ENCODE results near the gene NMT1. TPM values are rescaled to one million over a fixed set of nuclear protein-coding genes. Genes with fewer than 3 reads are reported as not detected.
A peak's percentile ranks its signal among the peaks of the same experiment; 100 is the strongest.
"Not testable (repeated sequence)": the region's sequence is repeated elsewhere in the genome, so short reads cannot be mapped to it uniquely, and the experiment has no call there.

NMT1 gene
- total RNA-seq, 1 donor from 2014 or later: 85.8 TPM

DNA sequence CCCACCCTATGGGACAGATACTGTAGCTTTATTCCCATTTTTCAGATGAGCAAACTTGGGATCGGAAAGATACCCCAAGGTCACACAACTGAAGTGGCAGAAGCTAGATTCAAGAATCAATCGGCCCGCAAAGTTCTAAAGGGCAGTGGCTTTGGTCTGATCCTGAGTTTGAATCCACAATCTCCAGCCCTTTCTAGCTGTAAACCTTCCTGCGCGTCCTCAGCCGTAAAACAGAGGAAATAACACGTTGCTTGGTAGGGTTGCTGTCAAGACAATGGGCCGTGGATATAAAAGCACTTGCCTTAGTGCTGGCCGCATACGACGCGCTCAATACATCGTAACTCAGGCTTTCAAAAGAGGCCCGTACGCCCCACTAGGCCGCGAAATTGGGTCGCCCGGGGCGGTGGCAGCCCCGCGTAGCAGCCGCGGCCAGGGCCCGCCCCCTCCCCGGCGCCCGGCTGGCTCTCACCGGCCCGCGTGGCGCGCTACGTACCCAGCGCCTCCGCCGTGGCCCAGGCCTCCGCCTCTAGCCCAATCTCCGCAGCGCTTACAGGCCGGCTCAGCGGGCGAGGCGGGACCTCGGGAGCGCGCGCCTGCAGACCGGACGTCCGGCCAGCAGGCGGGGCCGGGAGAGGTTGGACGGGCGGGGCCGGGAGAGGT, 9.9 kb upstream of the NMT1 start, which contains the start of gene DCAKD:
Gene DCAKD, minus strand, starts transcription at position 573 of the 660 bp plus-strand sequence. CDS start 16,747 bp downstream, outside the sequence.
- peak; percentile 93 for DNase-seq (ENCODE audit: low spot score)
- H3K36me3 Mint-ChIP-seq (ENCODE audit: low read depth, unreplicated experiment): no peaks in the 10 kb centered on the region

DNA sequence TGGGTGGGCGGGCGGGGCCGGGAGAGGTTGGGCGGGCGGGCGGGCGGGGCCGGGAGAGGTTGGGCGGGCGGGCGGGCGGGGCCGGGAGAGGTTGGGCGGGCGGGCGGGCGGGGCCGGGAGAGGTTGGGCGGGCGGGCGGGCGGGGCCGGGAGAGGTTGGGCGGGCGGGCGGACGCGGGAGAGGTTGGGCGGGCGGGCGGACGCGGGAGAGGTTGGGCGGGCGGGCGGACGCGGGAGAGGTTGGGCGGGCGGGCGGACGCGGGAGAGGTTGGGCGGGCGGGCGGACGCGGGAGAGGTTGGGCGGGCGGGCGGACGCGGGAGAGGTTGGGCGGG, 9.4 kb upstream of the NMT1 start:
- not testable (repeated sequence) for H3K27me3 Mint-ChIP-seq (ENCODE audit: unreplicated experiment); H3K27ac Mint-ChIP-seq (ENCODE audit: unreplicated experiment); H3K4me3 Mint-ChIP-seq (ENCODE audit: unreplicated experiment); H3K9me3 Mint-ChIP-seq (ENCODE audit: unreplicated experiment); DNase-seq (ENCODE audit: low spot score); H3K36me3 Mint-ChIP-seq (ENCODE audit: low read depth, unreplicated experiment)
- TF ChIP-seq, protein P1, sequence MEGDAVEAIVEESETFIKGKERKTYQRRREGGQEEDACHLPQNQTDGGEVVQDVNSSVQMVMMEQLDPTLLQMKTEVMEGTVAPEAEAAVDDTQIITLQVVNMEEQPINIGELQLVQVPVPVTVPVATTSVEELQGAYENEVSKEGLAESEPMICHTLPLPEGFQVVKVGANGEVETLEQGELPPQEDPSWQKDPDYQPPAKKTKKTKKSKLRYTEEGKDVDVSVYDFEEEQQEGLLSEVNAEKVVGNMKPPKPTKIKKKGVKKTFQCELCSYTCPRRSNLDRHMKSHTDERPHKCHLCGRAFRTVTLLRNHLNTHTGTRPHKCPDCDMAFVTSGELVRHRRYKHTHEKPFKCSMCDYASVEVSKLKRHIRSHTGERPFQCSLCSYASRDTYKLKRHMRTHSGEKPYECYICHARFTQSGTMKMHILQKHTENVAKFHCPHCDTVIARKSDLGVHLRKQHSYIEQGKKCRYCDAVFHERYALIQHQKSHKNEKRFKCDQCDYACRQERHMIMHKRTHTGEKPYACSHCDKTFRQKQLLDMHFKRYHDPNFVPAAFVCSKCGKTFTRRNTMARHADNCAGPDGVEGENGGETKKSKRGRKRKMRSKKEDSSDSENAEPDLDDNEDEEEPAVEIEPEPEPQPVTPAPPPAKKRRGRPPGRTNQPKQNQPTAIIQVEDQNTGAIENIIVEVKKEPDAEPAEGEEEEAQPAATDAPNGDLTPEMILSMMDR (IDR thresholded peaks at IDR 0.05; ENCODE audit: unreplicated experiment): peak; percentile 5
- H3K4me1 Mint-ChIP-seq (ENCODE audit: unreplicated experiment): peaks cover 11% of the 10 kb centered on the region

More for the DNA sequence above, 9.9 kb upstream of the NMT1 start, which contains the start of gene DCAKD:
- H3K4me3 Mint-ChIP-seq (ENCODE audit: unreplicated experiment): peak within 1 kb of the TSS; percentile 90
- TF ChIP-seq, protein P1 (IDR thresholded peaks at IDR 0.05; ENCODE audit: unreplicated experiment): peak; percentile 9
- peak within 1 kb of the TSS; percentile 86 for H3K27ac Mint-ChIP-seq (ENCODE audit: unreplicated experiment)
- H3K9me3 Mint-ChIP-seq (ENCODE audit: unreplicated experiment): no peaks in the 10 kb centered on the region
- peaks cover 11% of the 10 kb centered on the region for H3K4me1 Mint-ChIP-seq (ENCODE audit: unreplicated experiment)
- peaks cover 3% of the 10 kb centered on the region for H3K27me3 Mint-ChIP-seq (ENCODE audit: unreplicated experiment)

DNA sequence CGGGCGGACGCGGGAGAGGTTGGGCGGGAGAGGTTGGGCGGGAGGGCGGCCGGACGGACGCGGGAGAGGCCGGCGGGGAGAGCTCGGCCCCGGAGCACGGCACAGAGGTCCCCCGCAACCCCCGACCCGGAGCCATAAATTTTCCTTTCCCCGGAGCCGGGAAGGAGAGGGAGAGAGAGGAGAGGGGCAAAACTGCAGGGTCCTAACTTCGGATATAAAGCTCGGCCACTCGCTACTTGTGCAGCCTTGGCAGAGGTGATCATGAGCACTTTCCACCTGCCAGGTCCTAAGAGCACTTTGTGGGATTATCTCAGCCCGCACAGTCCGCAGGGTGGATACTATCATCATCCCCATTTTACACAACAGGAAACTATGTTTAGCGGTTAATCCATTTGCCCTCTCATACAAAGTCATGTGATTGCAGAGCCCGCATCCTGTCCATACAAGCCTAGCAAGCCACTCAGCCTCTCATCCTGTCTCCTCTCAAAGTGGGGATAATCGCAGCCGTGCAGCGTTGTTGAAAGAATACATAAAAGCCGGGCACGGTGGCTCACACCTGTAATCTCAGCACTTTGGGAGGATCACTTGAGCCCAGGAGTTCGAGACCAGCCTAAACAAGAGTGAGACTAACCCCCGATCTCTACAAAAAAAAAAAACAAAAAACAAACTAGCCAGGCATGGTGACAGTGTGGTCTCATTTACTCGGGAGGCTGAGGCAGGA, 8.9 kb upstream of the NMT1 start:
- TF ChIP-seq, protein P1 (IDR thresholded peaks at IDR 0.05; ENCODE audit: unreplicated experiment): no peak
- Mint-ChIP-seq H3K27ac (ENCODE audit: unreplicated experiment) (no peak overlapping the region), H3K4me1 (ENCODE audit: unreplicated experiment) (peaks cover 11% of the 10 kb centered on the region), H3K9me3 (ENCODE audit: unreplicated experiment) (no peaks in the 10 kb centered on the region), H3K27me3 (ENCODE audit: unreplicated experiment) (peaks cover 3% of the 10 kb centered on the region), H3K36me3 (ENCODE audit: low read depth, unreplicated experiment) (no peaks in the 10 kb centered on the region), H3K4me3 (ENCODE audit: unreplicated experiment) (peak overlapping the region; percentile 83)
- DNase-seq (ENCODE audit: low spot score): peak; percentile 52

DNA sequence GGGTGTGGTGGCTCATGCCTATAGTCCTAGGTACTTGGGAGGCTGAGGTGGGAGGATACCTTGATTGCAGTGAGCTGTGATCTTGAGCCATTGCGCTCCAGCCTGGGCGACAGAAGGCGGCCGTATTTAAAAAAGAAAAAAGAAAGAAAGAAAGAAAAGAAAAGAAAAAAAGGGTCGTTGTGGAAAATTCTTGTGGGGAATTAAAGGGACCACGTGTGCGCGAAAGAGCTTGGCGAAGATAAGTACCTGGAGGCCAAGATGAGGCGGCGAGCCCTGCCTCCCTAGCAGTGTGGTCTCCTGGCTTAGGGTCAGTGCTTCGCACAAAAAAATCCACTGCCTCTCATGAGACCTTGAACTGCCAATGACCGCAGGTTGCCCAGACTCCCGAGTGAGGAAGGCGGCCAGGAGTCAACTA, 728 bp upstream of the NMT1 start:
- TF ChIP-seq, protein P1 (IDR thresholded peaks at IDR 0.05; ENCODE audit: unreplicated experiment): no peak
- Mint-ChIP-seq H3K9me3 (ENCODE audit: unreplicated experiment) (no peaks in the 10 kb centered on the region), H3K4me1 (ENCODE audit: unreplicated experiment) (peaks cover 18% of the 10 kb centered on the region), H3K27me3 (ENCODE audit: unreplicated experiment) (peaks cover 2% of the 10 kb centered on the region), H3K4me3 (ENCODE audit: unreplicated experiment) (peak overlapping the region; percentile 100), H3K36me3 (ENCODE audit: low read depth, unreplicated experiment) (no peaks in the 10 kb centered on the region), H3K27ac (ENCODE audit: unreplicated experiment) (peak overlapping the region; percentile 52)
- DNase-seq (ENCODE audit: low spot score): no peak

All from endothelial cell (in vitro differentiated cells).